Superior temporal gyrus (tissue), 1 donor: ENCODE measurements around the gene ACR.

ENCODE experiments used
- DNase-seq: peaks from one replicate; pipeline ENCODE4 v3.0.0-alpha.2; 2016; ENCODE audit errors: extremely low spot score

The ACR gene

DNA sequence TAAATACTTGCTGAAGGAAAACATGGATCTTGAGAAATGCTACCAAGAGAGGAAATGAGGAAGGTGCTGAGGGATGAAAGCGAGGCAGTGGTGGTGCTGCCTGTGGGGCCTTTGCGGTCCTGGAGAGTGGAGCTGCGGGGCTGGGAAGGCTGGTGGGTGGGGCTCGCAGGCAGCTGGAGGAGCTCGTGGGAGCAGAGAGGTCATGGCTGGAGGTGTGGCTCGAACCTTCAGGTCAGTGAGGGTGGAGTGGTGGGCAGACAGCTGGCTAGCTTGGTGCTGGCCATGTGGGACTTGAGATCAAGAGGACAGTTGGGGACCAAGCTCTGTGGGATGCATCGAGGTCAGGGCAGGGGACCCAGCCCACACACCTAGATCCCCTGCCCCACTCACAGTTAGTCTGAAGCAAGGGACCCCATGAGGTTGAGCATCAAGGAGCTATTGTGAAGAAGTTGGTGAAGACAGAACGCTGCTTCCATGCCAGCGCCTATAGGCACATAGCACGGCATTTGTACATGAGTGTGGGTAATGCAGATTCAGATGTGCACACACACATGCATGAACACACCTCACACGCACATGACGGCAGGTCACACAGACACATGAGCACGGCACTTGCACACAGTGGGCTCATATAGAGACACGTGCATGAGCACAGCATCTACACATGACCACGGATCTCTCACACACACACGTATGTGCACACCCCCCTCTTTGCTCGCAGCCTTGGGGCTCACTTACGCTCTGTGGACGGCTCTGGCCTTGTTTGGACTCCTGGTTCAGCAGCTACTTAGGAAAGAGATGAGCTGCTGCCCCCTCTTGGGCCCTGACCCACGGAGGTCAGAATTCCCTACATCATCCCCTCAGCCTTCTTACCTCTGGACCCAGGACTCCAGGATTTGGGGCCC, 34.9 kb upstream of the ACR start:
- DNase-seq: no peak

DNA sequence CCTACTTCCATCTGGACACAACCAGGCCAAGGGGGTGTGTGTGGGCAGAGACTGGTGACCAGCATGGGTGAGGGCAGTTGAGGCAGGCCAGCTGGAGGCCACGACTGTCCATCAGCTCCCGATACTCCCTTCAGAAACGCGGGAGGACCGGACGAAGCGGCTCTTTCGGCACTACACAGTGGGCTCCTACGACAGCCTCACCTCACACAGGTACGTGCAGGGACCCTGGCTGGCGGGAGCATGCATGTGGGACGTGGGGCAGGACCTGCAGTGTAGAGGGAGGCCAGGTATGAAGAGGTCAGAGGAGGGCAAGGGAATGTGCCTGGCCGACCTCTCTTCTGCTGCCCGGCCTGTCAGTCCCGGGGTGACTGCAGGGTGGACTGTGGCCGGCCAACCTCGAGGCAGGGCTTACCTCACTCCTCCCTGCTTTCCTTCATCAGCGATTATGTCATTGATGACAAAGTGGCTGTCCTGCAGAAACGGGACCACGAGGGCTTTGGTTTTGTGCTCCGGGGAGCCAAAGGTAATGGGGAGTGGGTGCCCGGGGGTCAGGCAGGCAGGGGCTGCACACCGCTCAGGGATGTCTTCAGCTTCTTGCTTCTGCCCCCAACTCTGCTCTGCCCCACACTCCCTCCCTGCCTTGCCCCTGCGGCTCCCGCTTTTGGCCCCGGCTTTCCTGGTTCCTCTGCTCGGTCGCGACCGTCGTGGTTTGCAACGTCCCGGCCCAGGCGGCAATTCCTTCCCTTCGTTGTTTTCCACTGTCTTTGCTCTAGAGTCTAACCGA, 34.1 kb upstream of the ACR start:
- no peak for DNase-seq

DNA sequence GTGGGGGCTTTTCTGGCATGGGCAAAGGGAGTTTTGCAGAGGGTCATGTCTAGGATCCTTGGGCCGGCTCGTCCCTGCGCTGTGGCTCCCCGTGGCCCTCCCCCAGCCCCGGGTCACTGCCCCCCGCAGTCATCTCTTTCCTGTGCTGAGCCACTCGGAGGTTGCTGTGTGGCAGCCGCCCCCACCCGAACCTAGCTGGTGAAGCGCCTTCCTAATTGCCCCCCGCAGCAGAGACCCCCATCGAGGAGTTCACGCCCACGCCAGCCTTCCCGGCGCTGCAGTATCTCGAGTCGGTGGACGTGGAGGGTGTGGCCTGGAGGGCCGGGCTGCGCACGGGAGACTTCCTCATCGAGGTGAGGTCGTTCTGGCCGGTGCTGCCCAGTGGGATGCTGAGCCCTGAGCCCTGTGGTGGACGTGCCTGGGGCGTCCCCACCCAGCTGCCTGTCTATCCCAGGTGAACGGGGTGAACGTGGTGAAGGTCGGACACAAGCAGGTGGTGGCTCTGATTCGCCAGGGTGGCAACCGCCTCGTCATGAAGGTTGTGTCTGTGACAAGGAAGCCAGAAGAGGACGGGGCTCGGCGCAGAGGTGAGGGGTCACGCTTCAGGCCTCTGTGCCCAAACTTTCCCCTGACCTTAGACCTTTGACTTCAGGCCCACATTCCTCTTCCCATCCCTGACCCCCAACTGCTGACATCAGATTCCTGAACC, 33.3 kb upstream of the ACR start:
- no peak for DNase-seq

DNA sequence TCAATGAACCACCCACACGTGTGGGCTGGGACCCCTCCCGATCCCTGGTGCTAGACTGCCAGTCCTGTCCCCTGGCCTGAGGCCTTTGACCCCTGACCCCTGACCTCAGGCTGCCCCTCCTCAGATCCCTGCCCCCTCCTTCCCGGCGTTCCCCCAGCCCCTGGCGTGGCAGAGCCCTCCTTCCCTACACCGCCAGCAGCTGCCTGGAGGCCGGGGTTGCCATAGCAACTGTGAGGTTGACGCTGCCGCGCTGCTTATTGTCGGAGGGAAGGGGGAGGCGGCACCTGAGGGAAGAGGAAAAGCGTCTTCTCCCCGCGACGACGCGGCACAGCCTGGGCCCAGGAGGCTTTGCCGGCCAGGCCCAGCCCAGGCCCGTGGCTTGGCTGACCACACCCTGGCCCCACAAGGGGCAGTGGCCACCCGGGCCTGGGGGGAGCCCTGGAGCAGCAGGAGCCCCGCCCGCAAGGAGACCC, 32.7 kb upstream of the ACR start:
- DNase-seq: peak; percentile 63

DNA sequence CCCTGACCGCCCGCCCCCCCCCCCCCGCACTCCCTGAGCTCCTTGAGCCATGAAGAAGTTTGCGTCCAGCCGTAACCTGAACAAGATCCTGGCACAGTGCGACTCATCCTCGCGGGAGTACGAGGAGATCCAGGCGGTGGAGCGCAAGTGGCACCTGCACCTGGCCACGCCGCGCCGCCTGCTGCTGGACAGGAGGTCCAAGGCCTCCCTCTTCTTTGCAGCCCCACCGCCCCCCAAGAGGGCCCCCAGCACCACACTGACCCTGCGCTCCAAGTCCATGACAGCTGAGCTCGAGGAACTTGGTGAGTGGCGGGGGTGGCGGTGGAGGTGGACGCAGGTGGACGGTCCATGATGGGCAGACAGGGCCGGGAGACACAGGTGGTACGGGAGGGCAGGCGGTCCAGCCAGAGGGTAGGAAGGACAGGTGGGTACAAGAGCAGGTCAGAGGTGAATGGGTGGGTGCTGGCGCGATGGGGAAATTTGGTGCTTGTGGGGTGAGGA, 32.1 kb upstream of the ACR start:
- no peak for DNase-seq

DNA sequence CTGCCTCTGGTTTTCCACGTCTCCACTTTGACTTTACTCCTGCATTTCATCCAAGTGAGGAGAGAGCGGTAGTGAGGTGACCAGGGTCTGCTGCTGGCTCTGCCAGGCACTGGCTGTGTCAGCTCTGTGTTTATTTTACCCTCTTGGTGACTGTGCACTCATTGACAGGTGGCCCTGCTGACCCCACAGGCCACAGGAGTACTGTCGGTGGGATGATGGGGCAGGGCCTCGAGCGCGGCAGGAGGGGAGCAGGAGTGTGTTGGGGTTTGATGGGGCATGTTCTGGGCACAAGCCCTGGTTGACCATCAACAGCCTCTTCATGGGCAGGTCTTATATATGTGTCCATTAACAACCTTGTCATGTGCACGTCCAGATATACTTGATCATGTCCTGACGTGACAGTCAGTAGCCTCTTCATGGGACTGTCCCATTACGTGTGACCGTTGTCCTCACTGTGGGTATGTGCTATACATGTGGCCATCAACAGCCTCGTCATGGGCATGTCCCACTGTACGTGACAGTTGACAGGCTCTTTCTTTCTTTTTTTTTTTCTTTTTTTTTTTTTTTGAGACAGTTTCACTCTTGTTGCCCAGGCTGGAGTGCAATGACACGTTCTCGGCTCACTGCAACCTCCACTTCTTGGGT, 31.4 kb upstream of the ACR start:
- DNase-seq: no peak

DNA sequence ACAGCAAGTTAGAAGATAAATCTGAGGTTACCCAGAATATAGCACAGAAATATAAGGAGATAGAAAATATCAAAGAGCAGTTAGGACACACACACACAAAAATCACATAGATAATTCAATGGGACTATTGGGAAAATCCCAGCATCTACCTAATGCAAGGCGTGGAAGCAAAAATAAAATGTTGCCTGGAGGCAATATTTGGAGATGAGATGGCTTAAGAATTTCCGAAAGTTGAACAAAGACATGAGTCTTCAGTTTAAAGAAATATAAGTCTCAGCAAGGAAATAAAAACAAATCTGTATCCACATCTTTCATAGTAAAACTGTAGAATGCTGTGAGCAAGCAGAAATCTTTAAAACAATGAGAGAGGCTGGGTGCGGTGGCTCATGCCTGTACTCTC, 29.5 kb upstream of the ACR start:
- no peak for DNase-seq

DNA sequence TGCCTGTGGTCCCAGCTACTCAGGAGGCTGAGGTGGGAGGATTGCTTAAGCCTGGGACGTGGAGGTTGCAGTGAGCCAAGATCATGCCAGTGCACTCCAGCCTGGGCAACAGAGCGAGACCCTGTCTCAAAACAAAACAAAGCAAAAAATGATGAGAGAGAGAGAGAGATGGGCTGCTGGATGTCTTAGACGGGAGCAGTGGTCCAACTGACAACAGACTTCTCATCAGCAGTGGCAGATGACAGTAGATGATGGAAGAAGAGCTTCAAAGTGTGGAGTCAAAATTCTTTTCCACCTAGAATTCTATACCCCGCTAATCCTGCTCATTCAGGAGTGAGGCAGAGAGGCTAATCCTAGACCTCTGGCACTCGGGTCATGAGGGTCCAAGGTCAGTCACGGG, 29.0 kb upstream of the ACR start:
- DNase-seq: no peak

DNA sequence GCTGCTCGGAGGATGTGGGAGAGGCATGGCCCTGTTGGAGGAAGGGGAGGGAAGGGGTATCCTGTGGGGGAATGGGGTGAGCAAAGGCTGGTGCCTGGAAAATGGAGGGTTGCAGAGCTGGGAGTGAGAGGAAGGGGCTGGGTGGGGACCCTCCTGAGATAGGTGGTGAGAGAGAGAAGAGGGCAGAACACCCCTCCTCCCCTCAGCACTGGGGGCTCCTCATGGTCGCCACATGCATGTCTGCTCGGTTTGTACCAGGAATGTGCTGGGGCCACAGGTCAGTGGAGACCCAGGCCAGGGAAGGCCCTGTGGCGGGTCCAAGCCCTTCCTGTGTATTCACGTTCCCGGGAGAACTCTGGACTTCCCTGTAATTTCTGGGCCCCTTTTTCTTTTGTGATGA, 27.8 kb upstream of the ACR start:
- no peak for DNase-seq

DNA sequence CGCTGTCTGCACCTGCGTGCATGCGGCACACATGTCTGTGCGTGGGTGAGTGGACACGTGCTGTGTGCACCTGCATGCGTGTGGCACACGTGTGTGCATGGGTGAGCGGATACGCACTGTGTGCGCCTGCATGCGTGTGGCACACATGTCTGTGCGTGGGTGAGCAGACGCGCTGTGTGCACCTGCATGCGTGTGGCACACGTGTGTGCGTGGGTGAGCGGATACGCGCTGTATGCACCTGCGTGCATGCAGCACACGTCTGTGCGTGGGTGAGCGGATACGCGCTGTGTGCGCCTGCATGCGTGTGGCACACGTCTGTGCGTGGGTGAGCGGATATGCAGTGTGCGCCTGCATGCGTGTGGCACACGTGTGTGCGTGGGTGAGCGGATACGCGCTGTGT, 27.1 kb upstream of the ACR start:
- DNase-seq: no peak

DNA sequence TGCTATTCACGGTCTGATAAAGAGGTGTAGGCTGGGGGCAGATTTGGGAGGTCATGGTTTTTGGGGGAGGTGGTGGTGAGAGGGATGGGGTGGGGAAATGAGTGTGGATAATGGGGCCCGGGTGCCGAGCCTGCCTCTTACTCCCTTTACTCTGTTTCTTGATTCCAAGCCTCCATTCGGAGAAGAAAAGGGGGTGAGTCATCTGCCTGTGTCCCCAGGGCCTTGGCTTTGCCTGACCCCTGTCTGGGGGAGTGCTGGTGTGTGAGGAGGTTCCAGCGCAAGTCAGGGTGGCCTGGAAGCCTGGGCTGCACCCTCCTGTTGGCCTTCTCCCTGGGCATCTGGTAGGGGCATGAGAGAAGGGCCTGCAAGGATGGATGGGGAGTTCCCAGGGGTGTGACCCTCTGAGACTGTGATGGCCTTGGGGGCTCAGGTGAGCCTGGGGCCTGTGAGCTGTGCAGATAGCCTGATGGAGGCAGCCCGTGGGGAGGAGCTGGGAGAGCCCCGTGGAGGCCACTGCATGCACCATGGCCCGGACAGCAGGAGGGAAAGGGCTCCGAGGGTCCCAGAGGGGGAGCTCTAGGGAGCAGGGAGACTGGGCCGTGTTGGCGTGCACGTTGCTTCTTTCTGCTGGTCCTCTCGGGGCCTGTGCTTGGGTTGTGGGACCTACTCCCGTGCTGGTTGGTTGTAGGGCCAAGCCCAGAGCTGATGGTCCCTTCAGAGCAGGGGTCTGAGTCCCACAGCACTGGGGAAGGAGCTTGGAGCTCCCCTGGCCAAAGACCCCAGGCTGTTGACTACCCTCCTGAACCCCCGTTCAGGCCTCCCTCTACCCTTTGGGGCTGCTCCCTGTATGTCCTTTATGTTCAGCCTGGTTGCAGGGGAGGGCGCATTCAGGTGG, 26.3 kb upstream of the ACR start:
- DNase-seq: no peak

DNA sequence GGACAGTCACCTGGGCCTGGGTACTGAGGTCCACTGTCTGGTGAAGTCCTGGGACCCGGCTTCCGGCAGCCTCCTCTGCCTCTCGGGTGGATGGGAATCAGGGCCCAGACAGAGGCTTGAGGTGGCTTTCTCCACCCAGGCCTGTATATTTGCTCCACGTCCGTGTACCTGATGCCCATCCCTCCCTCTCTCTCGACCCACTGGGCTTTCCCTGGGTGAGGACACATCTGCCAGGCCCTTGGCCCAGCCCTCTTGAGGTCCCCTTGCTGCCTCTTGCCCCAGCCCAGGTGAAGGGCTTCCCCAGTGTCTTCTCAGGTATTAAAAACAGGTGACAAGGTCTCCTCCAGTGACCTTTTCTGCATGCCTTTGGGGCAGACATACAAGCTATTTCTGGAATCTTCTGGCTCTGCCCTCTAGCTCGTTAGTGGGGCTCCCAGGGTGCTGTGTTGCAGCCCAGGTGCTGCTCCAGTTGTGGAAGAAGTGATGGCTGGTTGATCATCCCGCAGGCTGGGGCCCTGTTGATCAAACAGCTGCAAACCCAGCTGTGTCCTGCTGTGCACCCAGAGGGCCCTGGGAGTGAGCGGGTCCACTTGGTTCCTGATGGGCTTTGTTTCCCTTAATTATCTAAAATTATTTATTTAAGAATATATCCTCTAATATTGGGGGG, 25.5 kb upstream of the ACR start:
- no peak for DNase-seq

DNA sequence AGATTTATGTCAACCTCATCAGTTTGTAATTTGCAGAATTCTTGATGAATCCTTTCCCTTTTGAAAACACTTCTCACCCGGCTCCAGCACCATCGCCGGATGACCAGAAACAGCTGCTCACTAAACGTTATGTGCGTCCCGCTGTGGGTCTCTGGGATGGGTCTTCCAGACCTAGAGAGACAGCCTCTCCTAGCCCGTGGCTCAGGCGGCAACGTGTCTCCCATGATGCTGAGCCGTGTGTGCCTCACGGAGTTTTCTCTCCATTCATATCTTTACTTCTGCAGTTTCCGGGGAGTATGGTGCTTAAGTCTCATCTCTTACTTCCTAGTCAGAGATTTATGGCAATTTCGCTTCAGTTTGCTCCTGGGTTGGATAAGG, 25.0 kb upstream of the ACR start:
- DNase-seq: no peak

DNA sequence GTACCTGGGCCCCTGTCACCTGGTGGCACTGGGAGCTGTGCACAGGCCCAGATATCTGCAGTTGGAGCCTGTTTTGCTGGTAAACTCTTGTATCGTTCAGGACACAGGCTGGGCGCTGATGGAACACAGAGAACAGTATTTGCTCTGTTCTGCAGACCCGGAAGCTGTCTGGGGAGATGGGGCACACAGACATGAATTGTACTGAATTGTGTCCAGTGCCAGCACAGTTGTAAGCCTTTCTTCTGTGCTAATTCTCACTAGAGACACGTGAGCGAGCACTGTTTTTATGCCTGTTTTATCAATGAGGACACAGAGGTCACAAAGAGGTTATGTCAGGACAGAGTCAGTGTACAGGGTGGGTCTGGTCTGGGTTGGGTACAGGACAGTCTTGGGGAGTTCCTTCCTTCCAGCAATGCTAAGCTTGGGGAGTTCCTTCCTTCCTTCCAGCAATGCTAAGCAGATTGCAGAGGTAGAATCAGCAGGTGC, 24.4 kb upstream of the ACR start:
- DNase-seq: peak; percentile 98

DNA sequence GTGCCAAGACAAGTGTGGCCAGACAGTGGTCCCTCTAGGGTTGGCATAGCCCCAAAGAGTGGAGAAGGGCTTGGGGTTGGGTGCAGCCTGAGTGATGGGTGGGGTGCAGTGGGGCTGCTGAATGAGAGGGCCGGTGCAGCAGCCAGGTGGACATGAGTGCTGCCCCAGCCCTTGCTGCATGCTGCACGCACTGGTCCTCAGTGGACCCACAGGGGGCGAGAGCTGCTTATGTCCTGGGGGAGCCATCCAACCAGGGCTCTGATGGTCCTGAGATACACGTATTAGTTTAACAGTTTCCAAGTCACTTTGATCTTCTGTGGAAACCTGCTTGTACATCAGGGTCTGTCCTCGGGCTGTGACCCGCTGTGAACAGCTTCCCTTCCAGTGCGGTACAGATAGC, 23.9 kb upstream of the ACR start:
- no peak for DNase-seq

DNA sequence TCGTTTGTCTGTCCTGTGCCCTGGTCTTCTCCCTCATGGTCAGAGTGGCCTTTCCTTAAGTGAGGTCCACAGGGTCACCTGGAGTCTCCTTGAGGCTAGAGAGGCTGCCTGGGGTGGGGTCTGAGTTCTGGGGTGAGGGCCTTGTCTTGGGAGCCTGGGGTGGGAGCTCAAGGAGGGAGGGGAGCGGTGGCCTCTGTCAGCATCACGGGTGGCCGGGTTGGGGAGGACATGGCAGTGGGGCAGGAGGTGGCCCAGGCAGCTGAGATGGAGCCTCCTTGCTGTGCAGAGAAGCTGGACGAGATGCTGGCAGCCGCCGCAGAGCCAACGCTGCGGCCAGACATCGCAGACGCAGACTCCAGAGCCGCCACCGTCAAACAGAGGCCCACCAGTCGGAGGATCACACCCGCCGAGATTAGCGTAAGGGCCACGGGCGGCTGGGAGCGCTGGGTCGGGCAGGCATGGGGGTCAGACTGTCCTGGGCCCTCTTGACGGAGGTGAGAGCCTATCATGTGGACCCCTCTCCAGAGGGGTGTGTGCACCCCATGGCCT, 23.3 kb upstream of the ACR start:
- DNase-seq: no peak

DNA sequence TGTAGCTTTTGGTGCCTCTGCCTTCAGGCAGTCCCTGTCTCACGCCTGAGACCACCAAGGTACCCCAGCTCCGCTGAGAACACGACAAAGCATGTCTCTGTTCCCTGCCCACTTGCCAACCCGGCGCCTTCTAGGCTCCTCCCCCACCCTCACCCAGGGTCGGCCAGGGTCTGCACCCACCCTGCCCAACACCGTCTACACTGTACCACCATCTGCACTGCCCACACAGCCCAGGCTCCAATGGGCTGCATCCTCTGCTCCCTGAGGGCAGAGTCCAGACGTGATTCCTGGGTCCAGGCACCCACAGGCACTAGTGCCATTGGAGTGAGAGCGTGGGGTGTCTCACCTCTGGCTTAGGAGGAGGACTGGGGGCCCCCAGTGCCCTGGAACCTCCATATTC, 22.8 kb upstream of the ACR start:
- no peak for DNase-seq

DNA sequence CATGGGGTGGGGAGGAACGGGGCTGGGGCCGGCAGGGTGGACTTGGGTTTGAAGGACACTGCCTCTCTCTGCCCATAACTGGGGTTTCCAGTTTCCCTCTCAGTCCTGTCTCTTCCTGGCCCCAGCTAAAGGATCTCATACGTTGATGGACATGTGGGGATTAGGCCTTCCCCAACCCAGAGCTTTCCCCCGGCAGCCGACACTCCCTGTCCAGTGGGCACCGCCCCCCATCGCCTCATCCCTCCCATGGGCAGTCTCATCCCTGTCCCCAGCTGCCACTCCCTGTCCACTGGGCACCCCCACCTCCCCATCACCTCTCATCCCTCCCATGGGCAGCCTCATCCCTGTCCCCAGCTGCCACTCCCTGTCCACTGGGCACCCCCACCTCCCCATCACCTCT, 22.2 kb upstream of the ACR start:
- DNase-seq: no peak

DNA sequence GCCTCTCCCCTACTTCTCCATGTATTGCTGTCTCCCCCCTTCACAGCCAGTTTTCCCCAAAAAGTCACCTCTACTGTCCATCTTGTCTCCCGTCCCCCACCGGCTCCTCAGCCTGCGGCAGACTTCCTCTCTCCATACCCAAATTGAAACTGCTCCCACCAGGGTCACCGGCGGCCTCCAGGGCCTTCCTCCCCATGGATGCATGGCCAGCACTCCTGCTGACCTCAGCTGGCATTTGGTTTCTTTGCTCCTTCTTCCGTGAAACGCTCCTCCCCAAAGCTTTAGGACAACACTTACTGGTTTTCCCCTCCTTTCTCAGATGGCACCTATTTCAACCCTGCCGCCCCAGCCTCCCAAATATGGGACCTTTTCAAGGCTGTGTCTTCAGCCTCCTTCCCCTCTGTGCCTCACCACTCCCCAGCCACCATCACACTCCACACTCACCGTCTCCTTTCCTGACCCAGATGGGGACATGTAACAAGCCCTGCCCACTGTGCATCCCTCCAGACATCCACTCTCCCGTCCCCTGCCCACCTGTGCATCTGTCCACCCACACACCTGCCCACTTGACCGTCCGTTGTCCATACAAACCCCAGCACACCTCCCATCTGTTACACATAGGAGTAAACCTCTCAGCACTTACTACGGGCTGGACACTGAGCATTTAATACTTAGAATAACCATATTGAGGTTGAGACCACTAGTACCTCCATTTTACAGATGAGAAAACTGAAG, 21.5 kb upstream of the ACR start:
- no peak for DNase-seq
